K562 (cell line): ENCODE results near the gene ZFAND2A. TPM values are rescaled to one million over a fixed set of nuclear protein-coding genes. Genes with fewer than 3 reads are reported as not detected.

Experiments
- CLOCK ChIP-seq: fragments of 250-450 bp; sonication (Bioruptor Pico); IDR thresholded peaks from 2 replicates; pipeline ENCODE4 v1.4.0; 2020; ENCODE audit warnings: mild to moderate bottlenecking, moderate library complexity, borderline replicate concordance
- RHOXF2B ChIP-seq: fragments of 250-450 bp; sonication (Bioruptor Pico); conservative IDR thresholded peaks from 2 replicates; pipeline ENCODE4 v1.5.1; 2021
- SIN3B ChIP-seq: fragments of 450-650 bp; IDR thresholded peaks from 2 replicates; pipeline ENCODE4 v1.6.1; 2017; ENCODE audit warnings: low read depth, mild to moderate bottlenecking, moderate library complexity
- ZBTB12 ChIP-seq: fragments of 250-450 bp; sonication (Bioruptor Pico); IDR thresholded peaks from 2 replicates; pipeline ENCODE4 v1.4.0; 2020
- polyA plus RNA-seq, 8 experiments: library from polyadenylated mRNA; depleted of rRNA in 4 of 8; stranded (reverse) in 5 of 8; unstranded in 3 of 8; fragments of >200 nt; fragmentation: Nextera tagmentation in 2 of 8; fragmentation: Illumina TruSeq in 1 of 8; extraction: Ambion mirVana in 2 of 8; extraction: Trizol in 1 of 8; gene quantifications; 2 replicates each; pipeline versions ENCODE4 v1.2.1 to v1.2.3, GENCODE V29; 2011 to 2014; ENCODE audit warnings: inconsistent platforms in 1 of 8, missing spikeins in 1 of 8
- total RNA-seq, 7 experiments: library from RNA; depleted of rRNA in 6 of 7; stranded (reverse); fragments of >200 nt in 6 of 7; fragmentation: Illumina TruSeq in 2 of 7; extraction: Trizol in 2 of 7; gene quantifications; 2 replicates each; pipeline versions ENCODE4 v1.2.1 to v1.2.3, GENCODE V29; 2011 to 2021; ENCODE audit warnings: low replicate concordance in 1 of 7

ZFAND2A gene
- total and polyA plus RNA-seq, 9 of the 15 experiments (the other 6 are each of a cell fraction or from before 2014, with no cell fraction given): 16.8 to 56.8 (median 26.1) TPM

GRCh38 chr7:1103789-1104515, 56.0 kb downstream of the ZFAND2A start (continued):
- TF ChIP-seq ZBTB12 (CRISPR knock-in tag): no peak
- no peak for TF ChIP-seq CLOCK (CRISPR knock-in tag)
- no peak for TF ChIP-seq RHOXF2B (CRISPR knock-in tag)
- no peak for TF ChIP-seq SIN3B
